Esophagus muscularis mucosa (tissue), 4 donors: Measurements from ENCODE around the gene DMTF1.

ENCODE experiments used
- CTCF ChIP-seq, 3 experiments: fragments of 200-600 bp in 2 of 3; fragments of 450-650 bp in 1 of 3; sonication (generic) in 2 of 3; IDR thresholded peaks; one replicate each; pipeline ENCODE4 v1.5.1; 2017 to 2019; ENCODE audit warnings: antibody characterized with exemption in 3 of 3, mild to moderate bottlenecking in 2 of 3, moderate library complexity in 1 of 3
- EP300 ChIP-seq: sonication (generic); formaldehyde crosslinking; IDR thresholded peaks from one replicate; pipeline ENCODE4 v1.6.1; 2017; ENCODE audit warnings: antibody characterized with exemption
- POLR2A ChIP-seq: fragments of 450-650 bp; IDR thresholded peaks from one replicate; pipeline ENCODE4 v1.6.1; 2017; ENCODE audit warnings: antibody characterized with exemption, moderate library complexity, mild to moderate bottlenecking, low read depth
- POLR2AphosphoS5 ChIP-seq, 2 donors: sonication (generic); formaldehyde crosslinking; IDR thresholded peaks; one replicate each; pipeline ENCODE4 v1.6.1; 2017; ENCODE audit warnings: antibody characterized with exemption in 2 of 2

- TF ChIP-seq POLR2A (no peak), CTCF (IDR thresholded peaks at IDR 0.05) (no peak), EP300 (no peak), POLR2AphosphoS5 (IDR thresholded peaks at IDR 0.05) (no peak)
Observed at GRCh38 chr7:87107949-87108776, 44.1 kb upstream of the DMTF1 start.
